HG02763 (cell line): Measurements from ENCODE around the gene DR1.
A peak's percentile ranks its signal among the peaks of the same experiment; 100 is the strongest.
"Not testable (repeated sequence)": the region's sequence is repeated elsewhere in the genome, so short reads cannot be mapped to it uniquely, and the experiment has no call there.

Experiments
- ATAC-seq: cut with Tn5 transposase; IDR thresholded peaks from one replicate; pipeline ENCODE4 v1.9.1; 2021; ENCODE audit warnings: mild to moderate bottlenecking, moderate library complexity; ENCODE audit not compliant: unreplicated experiment

The DR1 gene

DNA sequence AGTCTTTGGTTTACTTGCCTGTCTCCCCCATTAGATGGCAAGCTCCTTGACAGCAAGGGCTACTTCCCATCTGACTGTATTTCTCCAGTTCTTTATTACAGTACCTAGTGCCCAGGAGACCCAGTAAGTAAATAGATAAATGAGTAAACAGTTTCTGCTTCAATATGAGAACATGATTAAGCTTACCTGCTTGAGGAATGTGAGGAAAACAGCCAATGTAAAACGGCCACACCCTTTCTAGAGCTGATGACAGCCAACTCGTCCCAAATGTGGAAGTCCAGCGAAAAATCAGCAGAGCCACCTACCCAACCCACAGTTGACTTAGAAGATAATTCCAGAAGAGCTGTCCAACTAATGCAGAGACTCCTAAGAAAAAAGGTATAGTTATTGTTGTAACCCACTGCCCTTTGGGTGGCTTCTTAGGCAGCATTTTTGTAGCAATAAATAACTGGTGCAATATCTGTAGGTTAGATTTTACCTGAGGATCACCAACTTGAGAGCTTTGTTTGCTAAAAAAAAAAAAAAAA is 6.5 kb upstream of the DR1 start:
- ATAC-seq, result no peak

DNA sequence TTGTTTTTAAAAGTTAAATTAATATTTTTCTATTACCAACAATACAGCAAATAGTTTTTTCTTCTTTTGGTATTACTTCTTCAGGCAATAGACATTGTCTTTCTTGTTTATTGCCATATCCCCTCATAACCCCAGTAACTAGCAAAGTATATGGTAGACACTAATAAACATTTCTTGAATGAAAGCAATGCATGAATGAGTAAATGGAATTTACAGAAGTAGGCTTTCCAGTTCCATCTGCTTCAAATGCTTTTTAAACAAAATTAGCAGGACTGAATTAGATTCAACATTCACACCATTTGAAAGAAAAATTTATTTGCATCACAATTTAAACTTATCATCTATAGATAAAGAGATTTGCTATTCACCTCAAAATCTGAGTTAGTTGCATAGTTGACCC is 5.6 kb upstream of the DR1 start:
- no peak for ATAC-seq

DNA sequence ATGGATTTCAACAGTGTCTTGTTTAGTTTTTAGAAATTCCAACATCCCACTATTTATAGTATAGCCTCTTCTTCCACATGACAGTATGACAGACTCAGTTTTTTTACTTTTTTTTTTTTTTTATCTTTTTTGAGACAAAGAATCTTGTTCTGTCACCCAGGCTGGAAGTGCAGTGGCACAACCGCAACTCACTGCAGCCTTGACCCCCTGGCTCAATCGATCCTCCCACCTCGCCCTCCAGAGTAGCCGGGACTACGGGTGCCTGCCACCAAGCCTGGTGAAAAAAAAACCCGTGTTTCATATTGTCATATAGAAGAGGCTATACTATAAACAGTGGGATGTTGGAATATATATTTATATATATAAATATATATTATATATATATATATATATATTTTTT is 1.2 kb upstream of the DR1 start:
- no peak for ATAC-seq

DNA sequence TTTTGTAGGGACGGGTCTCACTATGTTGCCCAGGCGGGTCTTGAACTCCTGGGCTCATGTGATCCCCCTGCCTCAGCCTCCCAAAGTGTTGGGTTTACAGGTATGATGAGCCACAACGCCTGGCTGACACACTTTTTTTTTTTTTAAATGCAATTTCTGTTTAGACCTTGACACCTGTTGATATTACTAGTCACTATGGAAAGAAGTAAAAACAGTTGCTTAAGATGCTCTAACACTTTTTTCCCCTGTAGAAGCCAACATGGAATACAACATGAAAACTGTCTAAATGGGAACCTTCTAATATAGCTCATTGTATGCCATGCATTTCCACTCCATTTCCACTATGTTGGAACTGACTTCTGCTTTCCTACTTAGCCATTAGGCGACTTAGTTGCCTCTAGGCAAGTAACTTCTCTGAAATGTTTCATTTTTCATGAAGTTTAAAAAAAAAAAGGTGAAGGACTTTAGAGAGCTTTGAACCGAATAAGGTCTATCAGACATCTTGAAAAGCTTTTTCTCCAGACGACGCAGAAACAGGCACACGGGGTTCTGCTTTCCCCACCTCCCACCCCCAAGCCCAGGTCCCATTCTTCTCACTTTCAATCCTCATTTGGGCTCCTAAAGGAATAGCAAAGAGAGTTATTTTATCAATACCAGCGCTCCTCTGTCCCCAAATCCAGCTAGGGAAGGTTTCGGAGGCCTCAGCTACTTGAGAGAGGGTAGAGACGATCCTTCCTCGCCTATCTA is 648 bp upstream of the DR1 start:
- ATAC-seq, result no peak

DNA sequence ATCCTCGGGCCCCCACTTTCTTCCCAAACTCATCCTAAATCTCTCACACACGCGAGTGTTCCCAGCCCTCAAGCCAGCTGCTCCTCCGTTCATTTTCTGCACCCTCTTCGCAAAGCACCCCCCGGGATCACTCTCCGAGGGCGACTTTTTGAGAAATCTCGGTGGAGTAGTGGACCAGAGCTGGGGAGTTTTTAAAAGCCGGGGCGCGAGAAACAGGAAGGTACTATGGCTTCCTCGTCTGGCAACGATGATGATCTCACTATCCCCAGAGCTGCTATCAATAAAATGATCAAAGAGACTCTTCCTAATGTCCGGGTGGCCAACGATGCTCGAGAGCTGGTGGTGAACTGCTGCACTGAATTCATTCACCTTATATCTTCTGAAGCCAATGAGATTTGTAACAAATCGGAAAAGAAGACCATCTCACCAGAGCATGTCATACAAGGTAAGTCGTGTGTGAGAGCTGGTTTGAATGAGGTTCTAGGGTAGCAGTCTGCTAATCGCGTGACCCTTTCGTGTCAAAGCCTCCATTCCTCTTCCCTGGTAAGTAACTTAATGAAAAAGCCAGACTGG is 800 bp downstream of the DR1 start:
- ATAC-seq, result peak; percentile 20

DNA sequence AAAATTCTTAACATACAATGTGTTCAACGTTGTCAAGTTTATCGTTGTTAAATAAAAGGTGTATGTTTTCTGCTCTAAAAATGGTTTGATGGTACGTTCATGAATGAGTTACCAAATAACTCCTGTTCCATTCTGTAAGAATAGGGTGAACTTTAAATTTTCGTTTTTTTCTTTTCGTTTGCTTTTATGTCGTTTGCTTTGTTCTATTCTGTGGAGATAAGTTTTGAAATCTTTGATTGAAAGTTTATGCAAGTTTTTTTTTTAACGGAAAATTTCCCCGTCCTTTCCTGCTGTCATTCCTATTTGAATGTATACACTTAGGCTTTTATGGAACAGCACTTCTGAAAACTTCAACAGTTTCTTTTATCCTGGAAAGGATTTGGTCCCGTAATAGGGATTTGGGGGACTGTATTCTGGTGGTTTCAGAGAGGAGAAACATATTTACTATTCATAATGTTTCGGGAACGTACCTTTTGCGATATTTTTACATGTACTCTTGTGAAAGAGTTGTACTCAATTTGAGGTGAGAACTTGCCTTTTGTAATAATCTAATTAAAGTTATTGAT is 1.7 kb downstream of the DR1 start:
- no peak for ATAC-seq

DNA sequence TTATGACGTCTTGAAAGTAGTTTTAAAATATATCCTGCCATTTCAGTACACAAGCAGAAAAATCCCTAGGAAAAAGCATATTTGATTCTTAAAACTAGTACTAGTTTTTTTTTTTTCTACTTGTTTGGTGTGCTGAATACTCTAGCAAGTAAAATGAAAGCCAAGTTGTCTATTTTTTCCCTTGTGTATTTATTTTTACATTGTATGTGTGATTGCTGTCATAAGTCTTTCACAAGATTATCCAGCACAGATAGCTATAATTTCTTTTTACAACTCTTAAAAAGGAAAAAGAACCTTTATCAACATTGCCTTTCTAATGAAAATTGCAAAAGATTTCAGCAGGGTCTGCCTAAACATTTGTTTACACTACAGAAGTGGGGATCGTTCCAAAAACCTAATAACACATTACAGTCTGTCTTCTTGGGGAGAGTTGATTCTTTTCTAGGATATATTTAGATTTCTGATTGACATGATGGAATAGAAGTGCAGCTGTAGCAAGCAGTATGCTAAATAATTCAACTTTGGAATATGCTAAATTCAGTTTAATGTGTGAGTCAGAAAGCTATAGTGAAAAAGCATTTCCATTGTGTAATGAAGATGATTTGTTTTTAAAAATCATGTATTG is 2.5 kb downstream of the DR1 start:
- no peak for ATAC-seq

DNA sequence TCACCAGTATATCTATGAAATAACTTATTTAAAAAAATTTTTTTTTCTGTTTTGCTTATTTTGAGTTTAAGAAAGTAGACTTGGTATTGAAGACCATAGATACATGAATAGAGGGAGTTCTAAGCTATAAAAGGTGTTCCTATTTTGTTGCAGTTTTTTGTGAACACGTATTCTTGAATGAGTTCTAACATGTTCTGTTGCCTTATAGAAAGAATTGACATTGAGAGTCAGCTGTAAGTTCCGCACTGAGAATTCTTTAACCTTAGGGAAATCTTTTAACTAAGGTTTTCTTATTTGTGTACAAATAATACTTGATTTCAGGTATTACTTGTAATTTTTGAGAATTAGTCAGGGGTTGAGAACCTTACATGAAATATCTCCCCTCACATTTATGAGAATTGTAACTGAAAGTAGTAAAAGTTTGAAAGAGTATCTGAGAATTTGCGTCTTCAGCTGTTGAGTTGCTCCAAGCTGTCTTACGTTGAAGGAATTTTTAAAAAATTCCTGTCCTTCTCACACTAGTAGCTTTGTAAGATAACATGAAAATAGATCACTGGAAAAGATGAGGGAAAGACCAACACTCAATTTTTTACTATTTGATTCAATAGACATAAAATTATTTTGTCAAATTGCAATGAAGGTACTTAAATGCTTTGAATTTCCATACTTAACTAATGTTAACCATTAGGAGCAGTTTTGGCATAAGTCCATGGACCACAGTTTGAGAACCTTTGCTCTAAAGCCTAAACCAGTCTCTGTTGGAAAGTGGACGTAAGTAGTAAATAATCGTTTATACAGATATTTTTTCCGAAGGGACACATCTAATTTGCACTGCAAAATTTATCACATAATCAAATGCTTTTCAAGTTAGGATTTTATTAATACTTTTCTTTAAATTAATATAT is 3.8 kb downstream of the DR1 start:
- ATAC-seq, result no peak

DNA sequence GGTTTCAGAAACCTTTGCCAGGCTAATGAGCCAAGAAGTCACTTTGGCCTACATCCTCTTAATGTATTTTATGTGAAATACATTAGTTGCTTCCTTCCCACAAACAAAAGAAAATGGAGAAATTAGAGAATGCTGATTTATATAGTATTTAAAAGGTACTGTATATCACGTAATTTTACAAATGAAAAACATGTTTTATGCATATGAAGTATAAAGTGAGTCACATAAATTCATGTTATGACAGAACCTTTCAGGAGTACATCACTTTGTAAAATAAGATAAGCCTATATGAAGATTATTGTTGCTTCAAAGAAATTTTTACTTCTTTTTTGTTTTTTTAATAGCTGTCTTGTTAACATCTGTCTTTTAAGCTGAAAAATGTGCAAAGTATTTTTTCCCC is 4.6 kb downstream of the DR1 start:
- no peak for ATAC-seq

DNA sequence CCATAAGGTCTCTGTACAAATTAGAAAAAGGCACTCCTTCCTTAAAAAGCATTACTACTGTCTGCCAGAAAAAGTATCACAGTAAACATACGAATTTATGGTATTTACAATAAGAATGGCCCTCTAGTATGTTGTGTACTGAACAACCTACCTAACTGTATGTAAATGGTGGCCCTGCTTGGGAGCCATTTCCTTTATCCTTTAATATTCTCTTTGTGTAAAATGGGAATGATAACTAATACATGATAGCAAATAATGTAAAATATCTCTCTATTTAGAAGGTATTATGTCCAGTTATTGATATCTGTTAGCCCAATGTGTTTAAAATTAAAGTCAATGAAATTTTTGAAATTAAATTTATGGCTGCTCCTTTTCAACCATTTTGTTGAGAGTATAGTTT is 5.2 kb downstream of the DR1 start:
- ATAC-seq, result no peak

DNA sequence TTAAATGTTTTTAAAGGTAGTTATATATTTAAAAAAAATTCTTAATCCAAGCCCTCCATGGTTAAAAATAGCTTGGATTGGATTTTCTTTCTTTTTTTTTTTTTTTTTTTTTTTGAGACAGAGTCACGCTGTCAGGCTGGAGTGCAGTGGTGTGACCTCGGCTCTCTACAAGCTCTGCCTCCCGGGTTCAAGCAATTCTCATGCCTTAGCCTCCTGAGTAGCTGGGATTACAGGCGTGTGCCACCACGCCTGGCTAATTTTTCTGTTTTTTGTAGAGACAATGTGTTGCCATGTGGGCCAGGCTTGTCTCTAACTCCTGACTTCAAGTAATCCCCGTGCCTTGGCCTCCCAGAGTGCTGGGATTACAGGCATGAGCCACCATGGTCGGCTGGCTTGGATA is 5.6 kb downstream of the DR1 start:
- ATAC-seq, result not testable (repeated sequence)

DNA sequence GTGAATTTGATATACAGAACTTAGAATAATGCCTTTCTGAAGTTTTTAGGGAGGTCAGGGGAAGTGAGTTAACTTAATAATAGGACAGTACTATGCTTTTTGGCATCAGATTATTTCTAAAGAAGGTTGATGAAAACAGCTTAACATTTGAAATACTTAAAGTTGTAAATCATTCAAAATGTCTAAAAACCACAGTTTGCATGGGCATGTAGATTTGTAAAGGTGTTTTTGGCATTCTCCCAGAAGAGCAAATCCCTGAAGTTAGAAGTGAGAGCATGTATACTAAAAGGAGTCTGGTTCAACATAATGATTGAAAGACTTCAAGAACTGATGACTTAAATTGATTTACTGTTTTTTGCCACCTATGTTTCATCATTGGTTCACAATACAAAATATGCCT is 6.7 kb downstream of the DR1 start:
- ATAC-seq, result no peak

DNA sequence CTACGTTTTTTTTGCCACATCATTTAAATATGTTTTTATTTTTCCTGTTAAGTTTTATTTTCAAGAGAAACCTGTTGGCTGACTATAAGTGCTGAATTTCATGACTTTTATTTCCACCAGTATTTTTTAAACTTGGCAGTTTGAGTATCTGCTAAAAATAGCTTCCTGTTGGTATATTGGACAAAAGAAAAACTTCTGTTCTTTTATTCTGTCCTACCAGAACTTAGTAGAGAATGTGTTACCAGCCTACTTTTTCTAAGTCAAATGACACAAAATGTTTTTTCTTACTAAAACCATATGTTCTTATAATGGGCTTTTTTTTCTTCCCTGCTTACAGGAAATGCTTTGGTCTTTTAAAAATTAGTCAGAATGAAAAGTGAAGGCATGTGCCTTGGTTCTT is 7.6 kb downstream of the DR1 start:
- no peak for ATAC-seq

DNA sequence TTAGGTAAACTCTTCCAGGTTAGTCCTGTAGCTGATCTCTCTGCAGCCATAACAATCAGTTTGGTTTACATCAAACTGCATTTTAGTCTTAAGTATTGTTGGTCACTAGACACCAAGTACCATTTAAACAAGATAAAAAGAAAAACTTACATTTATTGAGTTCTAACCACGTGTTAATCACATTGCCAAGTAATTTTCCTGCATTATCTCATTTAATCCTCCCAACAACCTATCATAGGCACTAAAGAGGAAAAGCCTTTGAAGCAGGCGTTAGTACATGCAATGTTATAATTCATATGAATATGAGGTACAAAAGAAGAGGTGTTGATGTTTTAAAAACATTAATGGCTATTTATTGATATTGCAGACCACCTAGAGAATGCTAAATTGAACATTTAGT is 9.0 kb downstream of the DR1 start:
- no peak for ATAC-seq

DNA sequence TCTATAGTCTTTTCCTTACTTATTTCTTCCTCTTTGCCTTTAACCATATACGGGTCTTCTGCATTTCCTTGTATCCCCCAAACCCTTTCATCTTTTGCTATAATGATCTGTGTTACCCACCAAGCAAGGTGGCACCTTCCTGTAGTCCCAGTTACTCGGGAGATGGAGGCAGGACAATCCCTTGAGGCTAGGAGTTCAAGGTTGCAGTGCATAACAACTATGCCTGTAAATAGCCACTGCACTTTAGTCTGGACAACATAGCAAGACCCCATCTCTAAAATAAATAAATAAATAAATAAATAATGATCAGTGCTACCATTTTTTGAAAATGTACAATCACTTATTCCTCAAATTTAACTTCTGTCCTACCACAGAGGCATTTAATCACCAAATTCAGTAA is 11.5 kb downstream of the DR1 start:
- no peak for ATAC-seq

DNA sequence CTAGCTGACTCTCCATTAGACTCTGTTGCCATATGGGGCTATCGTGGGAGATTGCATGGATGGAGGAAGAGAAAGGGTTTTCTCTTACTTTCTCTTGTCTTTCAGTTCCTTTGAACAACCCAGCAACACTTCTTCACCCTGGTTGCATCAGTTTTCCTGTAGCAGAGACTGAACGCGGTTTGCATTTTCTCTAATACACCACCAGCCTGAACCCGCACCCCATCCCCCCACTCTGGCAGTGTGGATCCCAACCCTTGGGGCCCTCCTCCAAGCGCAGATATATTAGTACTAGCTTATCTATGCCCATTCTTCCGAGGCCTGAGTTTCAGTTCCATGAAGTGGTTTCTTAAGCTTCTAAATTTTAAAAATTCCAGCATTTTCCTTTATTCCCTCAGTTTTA is 12.6 kb downstream of the DR1 start:
- no peak for ATAC-seq

DNA sequence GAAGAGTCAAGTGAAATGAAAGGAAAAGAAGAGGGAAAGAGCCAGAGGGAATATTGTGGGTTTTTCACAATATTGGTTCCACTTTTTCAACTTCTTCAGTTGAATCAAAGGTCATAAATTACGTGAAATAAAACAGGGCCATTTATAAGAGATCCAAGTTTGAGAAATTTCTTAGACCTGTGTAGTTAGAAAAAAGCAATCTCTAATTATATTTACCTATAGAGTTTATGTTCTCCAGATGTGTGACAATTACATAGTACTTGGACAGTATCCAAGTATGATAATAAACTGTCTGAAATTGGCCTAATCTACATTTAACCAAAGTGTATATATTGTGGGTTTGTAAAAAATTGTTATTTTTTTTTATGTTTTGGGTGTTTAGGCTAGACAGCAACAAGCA is 14.4 kb downstream of the DR1 start:
- ATAC-seq, result no peak

DNA sequence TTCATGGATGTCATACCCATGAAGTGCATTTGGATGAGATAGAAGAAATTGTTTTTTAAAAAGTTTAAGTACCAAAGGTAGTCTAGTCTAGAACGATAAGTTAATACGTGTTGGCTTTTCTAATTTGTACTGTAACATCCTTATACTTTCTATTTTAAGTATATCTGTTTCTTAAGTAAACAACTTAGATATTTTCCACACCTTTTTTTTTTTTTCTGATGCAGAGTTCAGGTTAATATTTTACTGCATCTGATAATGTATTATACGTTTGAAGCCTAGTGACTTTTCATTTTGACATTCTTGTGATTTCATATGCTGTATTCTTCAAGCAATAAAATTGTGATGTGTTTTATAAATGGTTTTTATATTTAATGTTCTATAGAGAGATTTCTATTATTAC is 16.5 kb downstream of the DR1 start:
- no peak for ATAC-seq

DNA sequence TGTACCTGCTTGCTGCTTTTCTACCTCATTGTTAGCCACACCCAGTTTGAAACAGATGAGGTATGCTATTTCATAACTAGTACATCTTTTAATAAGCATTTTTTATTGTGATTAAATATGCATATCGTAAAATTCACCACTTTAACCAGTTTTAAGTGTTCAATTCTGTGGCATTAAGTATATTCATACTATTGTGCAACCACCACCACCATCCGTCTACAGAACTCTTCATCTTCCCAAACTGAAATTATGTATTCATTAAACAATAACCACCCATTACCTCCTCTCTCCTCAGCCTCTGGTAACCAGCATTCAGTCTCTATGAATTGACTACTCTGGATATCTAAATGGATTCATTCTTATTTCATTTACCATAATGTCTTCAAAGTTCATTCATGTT is 20.1 kb downstream of the DR1 start:
- ATAC-seq, result no peak

DNA sequence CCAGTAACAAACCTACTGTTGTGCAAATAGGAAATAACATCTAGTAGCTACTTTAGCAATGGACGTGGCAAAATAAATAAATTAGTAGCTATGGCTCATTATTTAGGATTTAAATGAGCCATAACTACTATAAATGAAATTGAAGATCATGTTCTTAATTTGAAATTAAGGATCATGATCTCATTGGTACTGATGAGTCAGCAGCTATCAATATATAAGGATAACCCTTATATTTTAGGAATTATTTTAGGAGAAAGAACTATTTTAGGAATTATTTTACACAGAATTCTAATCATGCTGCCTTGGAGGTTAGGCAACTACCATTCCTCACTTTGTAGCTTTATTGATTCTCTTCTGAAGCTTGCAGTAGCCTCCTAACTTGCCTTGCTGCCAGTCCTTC is 24.0 kb downstream of the DR1 start:
- ATAC-seq, result no peak
